IPS DF 6.9 (cell line): ENCODE data around the gene STIM1.

Experiments used
- DNase-seq: peaks from one replicate; pipeline ENCODE4 v3.0.0-alpha.2; 2013; ENCODE audit warnings: low read depth, low spot score
- H3K27ac ChIP-seq: one replicate; pipeline ENCODE4 v1.5.1; 2013; ENCODE audit warnings: low read length, control low read depth
- H3K27me3 ChIP-seq: 2 replicates; pipeline ENCODE4 v1.6.1; 2013; ENCODE audit warnings: mild to moderate bottlenecking, low read length; ENCODE audit not compliant: control insufficient read depth, insufficient read depth
- H3K36me3 ChIP-seq: 2 replicates; pipeline ENCODE4 v1.6.1; 2013; ENCODE audit warnings: low read length; ENCODE audit not compliant: control insufficient read depth, insufficient read depth
- H3K4me1 ChIP-seq: 2 replicates; pipeline ENCODE4 v1.6.1; 2013; ENCODE audit warnings: low read length; ENCODE audit not compliant: control insufficient read depth, insufficient read depth
- H3K4me3 ChIP-seq: 2 replicates; pipeline ENCODE4 v1.5.1; 2013; ENCODE audit warnings: mild to moderate bottlenecking, low read length
- H3K9me3 ChIP-seq: 2 replicates; pipeline ENCODE4 v1.6.1; 2013; ENCODE audit warnings: low read length, inconsistent platforms; ENCODE audit not compliant: control insufficient read depth, insufficient read depth
- WGBS: extraction: QIAGEN DNeasy Blood & Tissue Kit; methylation state at CpG from one replicate; pipeline ENCODE4 v1.1.7; 2013; ENCODE audit warnings: mixed read lengths, missing lambda C conversion rate; ENCODE audit not compliant: insufficient read length, insufficient coverage; 5-methylcytosine and 5-hydroxymethylcytosine counted together

STIM1 gene

GRCh38 chr11:4059424-4059823 is 204.0 kb downstream of the STIM1 start:
- H3K4me1 ChIP-seq, result no peaks in the 10 kb centered on the region
- no peaks in the 10 kb centered on the region for H3K36me3 ChIP-seq
- no peak overlapping the region for H3K27ac ChIP-seq
- no peak for DNase-seq
- H3K9me3 ChIP-seq, result no peaks in the 10 kb centered on the region
- WGBS, result no CpG with 5 or more reads among the region's 1 CpG
- no peaks in the 10 kb centered on the region for H3K27me3 ChIP-seq
- H3K4me3 ChIP-seq, result no peak overlapping the region

GRCh38 chr11:4060182-4060923 is 204.9 kb downstream of the STIM1 start:
- no peak overlapping the region for H3K4me3 ChIP-seq

GRCh38 chr11:4061700-4062099 is 206.2 kb downstream of the STIM1 start:
- no peaks in the 10 kb centered on the region for H3K27me3 ChIP-seq

More at GRCh38 chr11:4060182-4060923, 204.9 kb downstream of the STIM1 start:
- Histone ChIP-seq H3K4me1 (no peaks in the 10 kb centered on the region), H3K36me3 (no peaks in the 10 kb centered on the region), H3K9me3 (no peaks in the 10 kb centered on the region), H3K27me3 (no peaks in the 10 kb centered on the region), H3K27ac (no peak overlapping the region)
- no peak for DNase-seq
- no CpG with 5 or more reads among the region's 4 CpGs for WGBS

GRCh38 chr11:4063348-4063747 is 207.9 kb downstream of the STIM1 start:
- DNase-seq, result no peak
- Histone ChIP-seq H3K27ac (no peak overlapping the region), H3K4me1 (no peaks in the 10 kb centered on the region), H3K4me3 (no peak overlapping the region), H3K36me3 (no peaks in the 10 kb centered on the region), H3K27me3 (no peaks in the 10 kb centered on the region), H3K9me3 (no peaks in the 10 kb centered on the region)
- WGBS, result no CpG with 5 or more reads among the region's 3 CpGs

More at GRCh38 chr11:4061700-4062099, 206.2 kb downstream of the STIM1 start:
- H3K36me3 ChIP-seq, result no peaks in the 10 kb centered on the region
- no peak for DNase-seq
- no CpG with 5 or more reads among the region's 1 CpG for WGBS
- H3K27ac ChIP-seq, result no peak overlapping the region
- H3K9me3 ChIP-seq, result no peaks in the 10 kb centered on the region
- H3K4me3 ChIP-seq, result no peak overlapping the region
- H3K4me1 ChIP-seq, result no peaks in the 10 kb centered on the region

GRCh38 chr11:4064278-4064955 is 209.0 kb downstream of the STIM1 start:
- H3K27ac ChIP-seq, result no peak overlapping the region
- no peaks in the 10 kb centered on the region for H3K36me3 ChIP-seq
- no CpG with 5 or more reads among the region's 1 CpG for WGBS
- no peaks in the 10 kb centered on the region for H3K27me3 ChIP-seq
- no peak overlapping the region for H3K4me3 ChIP-seq
- no peaks in the 10 kb centered on the region for H3K9me3 ChIP-seq
- no peaks in the 10 kb centered on the region for H3K4me1 ChIP-seq
- DNase-seq, result no peak

- no peak for DNase-seq
- Histone ChIP-seq H3K36me3 (no peaks in the 10 kb centered on the region), H3K9me3 (no peaks in the 10 kb centered on the region), H3K4me3 (no peak overlapping the region), H3K4me1 (no peaks in the 10 kb centered on the region), H3K27me3 (no peaks in the 10 kb centered on the region), H3K27ac (no peak overlapping the region)
- no CpG with 5 or more reads among the region's 1 CpG for WGBS
Observed at GRCh38 chr11:4065086-4065485, 209.6 kb downstream of the STIM1 start.

- Histone ChIP-seq H3K4me3 (no peak overlapping the region), H3K27ac (no peak overlapping the region), H3K27me3 (no peaks in the 10 kb centered on the region), H3K36me3 (no peaks in the 10 kb centered on the region), H3K9me3 (no peaks in the 10 kb centered on the region), H3K4me1 (no peaks in the 10 kb centered on the region)
- DNase-seq, result no peak
- WGBS, result no CpG with 5 or more reads among the region's 2 CpGs
Observed at GRCh38 chr11:4065601-4066377, 210.3 kb downstream of the STIM1 start.

GRCh38 chr11:4066910-4067309 is 211.4 kb downstream of the STIM1 start:
- Histone ChIP-seq H3K27ac (no peak overlapping the region), H3K36me3 (no peaks in the 10 kb centered on the region), H3K4me1 (no peaks in the 10 kb centered on the region), H3K27me3 (no peaks in the 10 kb centered on the region), H3K9me3 (no peaks in the 10 kb centered on the region), H3K4me3 (no peak overlapping the region)
- no peak for DNase-seq
- no CpG with 5 or more reads among the region's 5 CpGs for WGBS

- H3K4me1 ChIP-seq, result no peaks in the 10 kb centered on the region
- no CpG with 5 or more reads among the region's 1 CpG for WGBS
- no peaks in the 10 kb centered on the region for H3K36me3 ChIP-seq
- DNase-seq, result no peak
- H3K4me3 ChIP-seq, result no peak overlapping the region
- no peaks in the 10 kb centered on the region for H3K27me3 ChIP-seq
- no peaks in the 10 kb centered on the region for H3K9me3 ChIP-seq
- no peak overlapping the region for H3K27ac ChIP-seq
Observed at GRCh38 chr11:4068962-4069361, 213.5 kb downstream of the STIM1 start.

- no peak overlapping the region for H3K27ac ChIP-seq
- H3K27me3 ChIP-seq, result no peaks in the 10 kb centered on the region
- no peaks in the 10 kb centered on the region for H3K4me1 ChIP-seq
- no peaks in the 10 kb centered on the region for H3K9me3 ChIP-seq
- H3K4me3 ChIP-seq, result no peak overlapping the region
- no peak for DNase-seq
- H3K36me3 ChIP-seq, result no peaks in the 10 kb centered on the region
Observed at GRCh38 chr11:4071325-4071724, 215.9 kb downstream of the STIM1 start.
